GM21423 (cell line): ENCODE results near the gene EED.
"Not testable (repeated sequence)": the region's sequence is repeated elsewhere in the genome, so short reads cannot be mapped to it uniquely, and the experiment has no call there.

Experiments used
- ATAC-seq: cut with Tn5 transposase; IDR thresholded peaks from one replicate; pipeline ENCODE4 v1.9.1; 2021; ENCODE audit warnings: mild to moderate bottlenecking, moderate library complexity; ENCODE audit not compliant: unreplicated experiment

Gene EED

DNA sequence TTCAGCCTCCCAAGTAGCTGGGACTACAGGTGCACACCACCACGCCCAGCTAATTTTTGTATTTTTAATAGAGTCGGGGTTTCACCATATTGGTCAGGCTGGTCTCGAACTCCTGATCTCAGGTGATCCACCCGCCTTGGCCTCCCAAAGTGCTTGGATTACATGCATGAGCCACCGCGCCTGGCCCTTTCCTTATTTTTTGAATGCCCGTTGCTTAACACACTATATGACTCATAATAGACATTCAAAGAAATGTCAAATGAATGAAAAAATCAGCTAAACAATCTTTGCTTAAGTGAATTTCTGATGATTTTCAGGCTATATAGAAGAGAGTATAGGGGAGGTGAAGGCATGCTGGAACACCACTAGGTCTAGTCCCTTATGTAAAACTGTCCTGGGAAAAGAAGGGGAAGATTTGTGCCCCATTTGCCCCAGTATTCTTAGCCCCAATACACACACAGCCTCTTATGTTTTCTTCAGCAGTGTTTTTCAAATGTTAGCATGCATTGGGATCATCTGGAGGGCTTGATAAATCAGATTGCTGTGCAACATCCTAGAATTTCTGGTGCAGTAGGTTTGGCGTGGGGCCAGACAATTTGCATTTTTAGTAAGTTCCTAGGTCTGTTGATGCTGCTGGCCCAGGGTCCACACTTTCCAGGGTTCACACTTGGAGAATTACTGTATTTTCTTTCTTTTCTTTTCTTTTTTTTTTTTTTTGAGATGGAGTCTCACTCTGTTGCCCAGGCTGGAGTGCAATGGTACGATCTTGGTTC, 45.1 kb downstream of the EED start:
- ATAC-seq: not testable (repeated sequence)

DNA sequence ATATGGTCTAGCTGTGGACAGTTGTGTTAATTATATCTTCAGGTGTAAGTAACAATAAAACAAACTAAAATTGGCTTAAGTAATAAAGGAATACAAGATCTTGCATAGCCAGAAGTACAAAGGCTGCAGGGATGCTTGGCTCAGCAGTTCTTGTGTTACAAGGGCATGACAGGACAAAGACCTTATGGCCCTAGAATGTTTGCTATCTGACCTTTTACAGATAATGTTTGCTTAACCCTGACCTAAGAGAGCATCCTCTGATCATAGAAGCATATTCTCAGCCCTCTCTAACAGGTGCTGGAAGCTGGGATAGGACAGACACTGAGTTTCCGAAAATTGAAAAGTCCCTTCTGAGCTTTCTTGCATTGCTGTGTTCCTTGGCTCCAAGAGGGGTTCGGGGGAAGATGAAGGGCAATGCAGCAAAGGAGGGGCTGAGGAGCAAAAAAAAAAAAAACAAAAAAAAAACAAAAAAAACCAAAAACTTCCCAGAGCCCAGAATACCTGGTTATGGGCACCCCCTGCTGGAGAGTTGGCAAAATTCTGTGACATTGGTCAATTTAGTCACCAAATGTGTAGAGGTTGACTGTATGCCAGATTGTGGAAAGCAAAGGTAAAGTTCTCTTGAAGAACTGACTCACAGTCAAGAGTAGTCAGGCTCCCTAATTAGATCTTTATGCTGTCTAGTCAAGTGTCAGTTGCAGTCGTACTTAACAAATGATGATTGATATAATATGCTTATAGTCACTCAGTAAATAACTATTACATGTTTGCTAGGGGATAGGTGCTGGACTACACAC, 47.1 kb downstream of the EED start:
- ATAC-seq: no peak

DNA sequence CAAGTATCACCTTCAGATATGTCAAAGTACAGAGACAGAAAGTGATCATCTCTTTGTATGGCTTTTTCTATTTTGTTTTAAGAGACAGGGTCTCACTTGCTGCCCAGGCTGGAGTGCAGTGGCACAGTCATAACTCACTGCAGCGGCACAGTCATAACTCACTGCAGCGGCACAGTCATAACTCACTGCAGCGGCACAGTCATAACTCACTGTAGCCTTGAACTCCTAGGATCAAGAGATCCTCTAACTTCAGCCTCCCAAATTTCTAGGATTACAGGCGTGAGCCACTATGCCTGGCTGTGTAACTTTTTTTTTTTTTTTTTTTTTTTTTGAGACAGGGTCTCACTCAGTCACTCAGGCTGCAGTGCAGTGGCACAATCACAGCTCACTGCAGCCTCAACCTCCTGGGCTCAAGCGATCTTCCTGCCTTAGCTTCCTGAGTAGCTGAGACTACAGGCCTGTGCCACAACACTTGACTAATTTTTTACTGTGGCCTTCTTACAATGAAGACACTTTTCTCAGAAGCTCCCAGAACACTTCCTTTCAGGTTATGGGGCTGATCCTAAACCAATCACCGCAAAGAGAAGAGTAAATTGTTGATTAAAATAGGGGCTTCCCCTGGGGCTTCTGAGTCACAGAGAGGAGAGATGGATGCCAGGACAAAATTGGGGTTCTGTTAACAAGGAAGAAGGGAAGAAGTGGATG, 48.5 kb downstream of the EED start:
- ATAC-seq: peak; percentile 51

DNA sequence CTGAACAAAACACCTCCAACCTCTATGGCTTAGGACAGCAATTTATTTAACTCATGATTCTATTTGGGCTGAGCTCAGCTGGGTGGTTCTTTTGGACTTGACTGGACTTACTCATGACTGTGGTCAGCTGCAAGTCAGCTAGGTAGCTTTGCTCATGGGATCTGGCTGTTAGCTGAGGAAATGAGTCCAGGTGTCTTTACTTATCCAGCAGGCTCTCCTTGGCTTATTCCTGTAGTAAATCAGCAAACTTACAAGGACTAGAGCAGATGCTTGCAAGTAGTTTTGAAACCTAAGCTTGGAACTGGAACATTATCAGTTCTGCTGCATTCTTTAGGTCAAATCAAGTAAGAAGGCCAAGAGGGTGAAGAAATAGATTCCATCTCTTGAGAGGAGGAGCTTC, 49.5 kb downstream of the EED start:
- ATAC-seq: no peak

DNA sequence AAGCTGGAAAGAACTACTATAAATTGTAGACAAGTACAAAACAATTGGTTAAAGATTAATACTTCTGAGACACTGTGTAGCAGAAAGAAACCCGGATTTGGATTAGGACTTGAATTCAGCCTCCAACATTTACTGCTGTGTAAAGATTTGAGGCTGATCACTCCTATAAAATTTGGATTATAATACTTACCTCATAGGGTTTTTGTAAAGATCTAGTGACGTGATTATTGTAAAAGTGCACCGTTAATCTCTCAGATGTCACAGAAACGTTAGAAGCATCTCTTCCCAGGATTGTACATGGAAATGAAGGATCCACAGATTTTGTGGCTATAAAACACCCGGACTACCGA, 57.2 kb downstream of the EED start:
- ATAC-seq: no peak

DNA sequence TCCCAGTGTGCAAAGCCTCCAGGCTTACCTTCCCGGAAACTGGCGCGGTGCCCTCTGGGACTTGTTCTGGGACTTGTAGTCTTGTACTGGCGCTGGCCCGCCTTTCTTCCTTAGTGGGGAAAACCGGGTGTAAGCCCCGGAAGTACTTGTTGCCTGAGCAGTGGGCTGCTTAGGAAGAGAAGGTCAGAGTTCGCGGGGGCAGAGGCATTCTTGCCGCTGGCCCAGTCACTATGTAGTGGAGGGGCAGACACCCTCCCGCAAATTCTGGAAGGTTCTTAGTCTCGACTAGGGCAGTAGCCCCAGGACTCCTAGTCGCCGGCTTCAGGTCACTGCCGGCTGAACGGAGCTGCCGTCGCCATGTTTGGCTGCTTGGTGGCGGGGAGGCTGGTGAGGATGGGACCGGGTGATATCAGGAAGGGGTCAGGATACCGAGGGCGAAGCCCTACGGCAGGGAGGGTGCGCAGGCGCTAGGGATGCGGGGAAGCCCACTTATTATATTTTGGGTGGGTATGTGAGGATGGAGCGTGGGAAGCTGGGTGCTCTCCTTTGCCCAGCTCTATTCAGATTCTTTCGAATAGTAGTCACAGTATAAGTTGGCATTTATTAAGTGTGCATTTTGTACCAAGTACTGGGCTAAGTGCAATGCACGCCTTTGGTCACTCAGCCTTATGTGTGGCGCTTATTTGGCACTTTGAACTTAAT, 57.7 kb downstream of the EED start, which contains the start of gene HIKESHI:
Gene HIKESHI (plus strand): TSS at position 149 of the 702 bp plus-strand sequence. CDS start 209 bp downstream, at position 358.
- ATAC-seq: peak; percentile 99

DNA sequence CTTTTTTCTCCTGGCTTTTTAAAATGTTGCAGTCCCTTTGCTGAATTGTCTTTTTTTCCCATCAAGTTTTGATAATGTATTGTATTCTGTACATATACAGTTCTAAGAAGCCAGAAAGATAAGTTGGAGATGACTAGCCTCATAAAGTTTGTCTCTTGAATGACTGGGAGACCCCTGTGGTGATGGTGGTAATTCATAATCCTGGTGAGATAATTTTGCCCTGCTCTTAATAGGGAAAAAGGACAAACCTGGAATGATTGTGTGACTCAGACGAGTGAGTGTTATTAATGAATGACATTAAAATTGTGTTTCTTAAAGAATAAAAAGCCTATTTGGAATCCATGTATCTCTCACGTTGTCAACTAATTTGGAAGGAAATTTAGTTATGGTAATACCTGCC, 58.7 kb downstream of the EED start:
- ATAC-seq: no peak

DNA sequence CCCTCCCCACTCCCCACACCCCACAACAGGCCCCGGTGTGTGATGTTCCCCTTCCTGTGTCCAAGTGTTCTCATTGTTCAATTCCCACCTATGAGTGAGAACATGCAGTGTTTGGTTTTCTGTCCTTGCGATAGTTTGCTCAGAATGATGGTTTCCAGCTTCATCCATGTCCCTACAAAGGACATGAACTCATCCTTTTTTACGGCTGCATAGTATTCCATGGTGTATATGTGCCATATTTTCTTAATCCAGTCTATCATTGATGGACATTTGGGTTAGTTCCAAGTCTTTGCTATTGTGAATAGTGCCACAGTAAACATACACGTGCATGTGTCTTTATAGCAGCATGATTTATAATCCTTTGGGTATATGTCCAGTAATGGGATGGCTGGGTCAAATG, 64.2 kb downstream of the EED start:
- not testable (repeated sequence) for ATAC-seq

DNA sequence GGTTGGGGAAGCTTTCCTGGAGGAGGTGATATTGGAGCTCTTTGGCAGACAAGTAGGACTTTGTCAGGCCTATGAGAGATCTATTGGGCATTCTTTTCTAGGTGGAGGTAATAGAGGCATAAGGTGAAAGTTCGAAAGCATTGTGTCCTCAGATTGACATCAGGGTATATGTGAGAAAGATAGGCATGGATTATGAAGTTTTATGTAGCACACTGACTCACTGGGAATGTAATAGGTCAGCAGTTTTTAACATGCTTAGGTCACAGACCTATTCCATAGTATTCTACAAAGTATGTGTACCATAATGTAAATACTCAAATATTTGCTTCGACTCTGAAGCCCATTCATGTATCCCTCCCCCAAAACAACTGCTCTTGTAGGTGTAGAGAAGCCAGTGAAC, 69.2 kb downstream of the EED start:
- ATAC-seq: no peak

DNA sequence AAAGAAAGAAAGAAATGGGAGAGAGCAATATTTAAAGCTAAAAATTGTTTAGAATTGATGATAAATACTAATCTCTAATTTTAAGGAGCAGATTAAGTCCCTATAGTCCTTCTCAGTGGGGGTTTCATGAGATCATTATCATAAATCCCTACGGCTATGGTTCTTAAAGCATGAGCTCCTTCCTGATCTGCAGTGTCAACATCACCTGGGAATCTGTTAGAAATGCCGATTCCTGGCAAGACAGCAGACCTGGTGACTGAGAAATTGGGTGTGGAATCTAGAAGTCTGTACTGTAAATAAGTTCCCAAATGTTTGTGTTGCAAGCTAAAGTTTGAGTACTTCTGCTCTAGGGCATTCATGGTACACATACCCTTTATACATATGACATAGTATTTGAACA, 70.1 kb downstream of the EED start:
- ATAC-seq: no peak
